Measurements from ENCODE around the gene ACOX3.

ACOX3 gene

DNA sequence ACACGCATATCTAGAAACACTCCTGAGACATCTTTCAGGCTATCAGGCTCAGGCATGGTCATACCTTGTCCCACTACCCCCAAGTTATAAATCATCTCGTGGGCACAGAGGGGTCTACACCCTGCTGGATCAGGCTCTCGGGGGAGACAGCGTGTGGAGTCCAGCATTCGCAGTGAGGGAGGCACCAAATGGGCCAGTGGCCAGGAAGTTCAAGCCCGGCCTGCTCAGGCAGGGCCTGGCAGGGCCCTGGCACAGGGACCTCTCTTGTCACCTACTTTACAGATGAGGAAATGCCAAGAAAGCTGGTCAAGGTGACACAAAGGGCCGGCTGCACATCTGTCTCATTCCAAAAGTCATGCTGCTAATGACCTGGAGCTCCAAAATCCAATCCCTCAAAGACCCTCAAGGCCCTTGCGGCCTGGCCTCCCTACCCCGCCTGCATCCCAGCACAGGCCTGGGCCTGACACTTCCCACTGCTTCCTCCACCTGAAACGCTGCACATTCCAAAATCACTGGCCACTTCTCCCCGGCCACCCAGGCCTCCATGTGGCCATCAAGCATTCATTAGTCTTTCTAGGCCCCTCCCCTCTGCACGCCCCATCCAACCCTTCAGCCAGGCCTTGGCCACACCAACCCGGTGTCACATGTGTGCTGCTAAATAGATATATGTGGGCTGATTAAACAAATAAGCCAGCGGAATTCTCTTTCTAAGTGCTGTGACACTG is 35.6 kb downstream of the ACOX3 start:
- no peak for DNase-seq (ENCODE audit: low spot score)

DNA sequence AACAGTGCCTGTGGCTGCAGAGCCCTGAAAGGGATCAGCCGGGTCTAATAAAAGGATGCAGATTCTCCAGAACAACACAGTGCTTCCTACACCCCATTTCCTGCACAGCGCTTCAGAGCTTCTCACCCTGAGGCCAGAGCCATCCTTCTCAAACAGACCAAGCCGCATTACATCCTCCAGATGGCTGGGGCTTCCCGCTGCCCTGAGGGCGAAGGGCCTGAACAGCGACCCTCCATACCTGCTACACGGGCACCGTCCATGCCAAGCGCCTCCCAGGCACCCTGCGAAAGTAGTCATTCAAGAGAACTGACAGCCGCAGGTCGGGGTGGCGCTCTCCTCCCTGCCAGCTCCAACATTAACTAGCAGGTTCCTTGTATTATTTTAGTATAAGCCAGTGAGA is 36.5 kb downstream of the ACOX3 start:
- DNase-seq (ENCODE audit: low spot score): no peak

DNA sequence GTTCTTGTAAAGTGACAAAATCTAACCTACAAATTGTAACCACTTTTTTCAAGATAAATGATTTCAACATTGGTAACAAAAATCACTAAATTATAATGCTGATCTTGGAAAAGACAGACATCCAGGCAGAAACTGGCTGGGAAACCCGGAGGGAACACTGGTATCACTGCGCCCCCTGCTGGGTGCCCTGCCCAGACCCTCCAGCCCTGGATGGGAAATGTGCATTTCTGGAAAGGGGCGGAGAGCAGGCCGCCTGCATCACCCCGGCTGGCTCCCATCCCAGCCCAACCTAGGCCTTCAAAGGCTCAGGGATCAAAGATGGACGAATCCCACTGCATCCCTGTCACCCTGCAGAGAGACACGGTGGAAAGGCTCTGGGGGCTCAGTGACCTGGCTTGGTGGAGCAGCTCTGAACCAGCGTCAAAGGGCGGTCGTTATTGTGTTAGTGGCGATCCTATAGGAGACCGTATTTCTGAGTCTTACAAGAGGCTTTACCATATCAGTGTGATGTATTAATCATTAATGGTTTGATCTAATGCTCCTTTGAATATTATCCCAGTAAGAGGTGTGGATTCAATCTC is 37.3 kb downstream of the ACOX3 start:
- DNase-seq (ENCODE audit: low spot score): peak; percentile 70

DNA sequence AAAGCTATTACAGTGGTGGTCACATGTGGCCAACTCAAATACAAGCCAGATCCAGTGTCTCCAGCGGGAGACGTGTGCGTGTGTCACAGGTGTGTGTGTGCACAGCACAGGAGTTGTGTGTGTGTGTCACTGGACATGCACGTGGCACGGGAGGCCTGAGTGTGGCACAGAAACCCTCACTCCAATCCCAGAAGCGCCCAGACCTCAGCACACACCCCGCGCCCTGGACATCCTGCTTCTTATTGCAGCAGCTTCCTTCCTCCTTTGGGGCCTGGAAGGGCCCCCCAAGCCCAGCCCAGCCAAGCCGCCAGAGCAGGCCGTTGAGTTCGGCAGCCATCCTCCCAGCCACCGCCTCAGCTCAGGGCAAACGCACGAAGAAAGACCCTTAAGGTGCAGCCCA is 37.9 kb downstream of the ACOX3 start:
- no peak for DNase-seq (ENCODE audit: low spot score)

DNA sequence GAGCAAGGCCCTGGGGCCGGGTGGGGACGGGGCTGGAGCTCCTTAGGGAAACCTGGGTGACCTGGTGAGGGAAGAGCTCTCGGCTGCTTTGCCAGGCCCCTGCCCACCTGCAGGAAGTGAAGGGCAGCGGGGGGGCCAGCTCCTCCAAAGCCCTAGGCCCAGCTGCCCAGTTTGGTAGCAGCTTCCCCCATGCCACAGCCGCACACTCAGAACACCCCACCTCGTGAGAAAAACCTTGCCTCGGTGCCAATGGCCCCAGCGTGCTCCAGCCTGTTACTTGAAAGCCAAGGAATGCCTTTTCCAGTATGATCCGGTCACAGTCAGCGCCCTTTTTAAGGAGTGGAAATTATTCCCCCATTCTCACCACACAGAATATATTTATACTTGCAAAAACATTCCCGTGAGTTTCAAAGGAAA is 38.3 kb downstream of the ACOX3 start:
- DNase-seq (ENCODE audit: low spot score): no peak

DNA sequence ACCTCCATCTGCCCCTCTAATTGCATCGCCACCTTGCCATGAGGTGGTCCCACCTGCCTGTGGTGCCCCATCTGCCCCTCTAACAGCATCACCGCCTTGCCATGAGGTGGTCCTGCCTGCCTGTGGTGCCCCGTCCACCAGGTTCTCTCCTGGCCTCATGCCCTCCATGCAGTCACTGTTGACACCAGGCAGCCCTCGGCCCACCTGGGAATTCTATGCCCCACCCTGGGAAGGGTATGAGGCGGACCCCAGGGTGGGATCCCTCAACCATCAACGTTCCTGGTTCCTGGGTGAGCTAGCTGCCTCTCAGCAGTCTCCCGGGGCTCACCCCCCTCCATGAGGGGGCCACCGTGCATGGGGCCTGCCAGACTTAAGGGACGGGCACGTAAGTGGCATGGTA is 38.9 kb downstream of the ACOX3 start:
- no peak for DNase-seq (ENCODE audit: low spot score)

DNA sequence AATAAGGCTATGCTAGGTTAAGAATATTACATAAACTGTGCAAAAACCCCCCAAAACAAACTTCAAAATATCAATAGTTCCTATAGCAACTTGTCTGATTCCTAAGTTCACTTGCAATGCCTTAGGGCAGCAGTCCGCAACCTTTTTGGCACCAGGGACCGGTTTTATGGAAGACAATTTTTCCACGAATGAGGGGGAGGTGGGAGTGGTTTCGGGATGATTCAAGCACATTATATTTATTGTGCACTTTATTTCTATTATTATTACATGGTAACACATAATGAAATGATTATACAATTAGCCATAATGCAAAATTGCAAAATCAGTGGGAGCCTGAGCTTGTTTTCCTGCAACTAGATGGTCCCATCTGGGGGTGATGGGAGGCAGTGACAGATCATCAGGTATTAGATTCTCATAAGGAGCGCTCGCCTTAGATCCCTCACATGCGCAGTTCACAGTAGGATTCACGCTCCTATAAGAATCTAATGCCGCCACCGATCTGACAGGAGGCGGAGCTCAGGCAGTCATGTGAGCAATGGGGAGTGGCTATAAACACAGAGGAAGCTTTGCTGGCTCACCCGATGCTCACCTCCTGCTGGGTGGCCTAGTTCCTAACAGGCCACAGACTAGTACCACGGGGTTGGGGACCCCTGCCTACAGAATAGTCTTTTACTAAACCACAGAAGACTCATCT is 39.7 kb downstream of the ACOX3 start:
- DNase-seq (ENCODE audit: low spot score): no peak

DNA sequence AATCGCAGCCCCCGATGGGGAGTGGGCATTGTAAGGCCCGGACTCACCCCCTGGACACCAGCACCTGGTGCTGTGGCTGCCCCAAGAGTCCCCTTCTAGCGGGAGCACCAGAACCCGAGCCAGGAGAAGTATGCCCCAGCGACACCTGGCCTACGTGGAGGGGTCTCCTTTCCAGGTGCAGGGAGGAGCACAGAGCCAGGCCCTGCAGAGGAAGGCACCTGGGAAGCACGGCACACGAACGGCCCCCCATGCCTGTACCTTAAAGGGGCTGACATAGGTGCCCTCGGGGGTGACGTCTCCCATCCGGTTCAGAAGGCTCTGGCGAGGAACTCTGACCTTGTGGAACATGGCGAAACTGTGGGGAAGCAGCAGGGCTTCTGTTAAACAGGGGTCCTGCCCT is 41.2 kb downstream of the ACOX3 start:
- no peak for DNase-seq (ENCODE audit: low spot score)

DNA sequence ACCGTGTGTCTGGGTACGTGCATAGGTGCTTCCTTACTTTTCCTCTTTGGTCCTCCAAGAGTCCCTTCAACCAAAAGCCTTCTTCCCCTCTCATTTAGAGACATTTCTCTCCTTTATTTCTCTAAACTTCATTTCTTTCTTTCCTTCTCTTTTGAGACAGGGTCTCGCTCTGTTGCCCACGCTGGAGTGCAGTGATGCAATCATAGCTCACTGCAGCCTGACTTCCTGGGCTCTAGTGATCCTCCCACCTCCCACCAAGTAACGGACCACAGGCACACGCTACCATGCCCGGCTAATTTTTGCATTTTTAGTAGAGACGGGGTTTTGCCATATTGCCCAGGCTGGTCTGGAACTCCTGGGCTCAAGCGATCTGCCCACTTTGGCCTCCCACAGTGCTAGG is 42.2 kb downstream of the ACOX3 start:
- DNase-seq (ENCODE audit: low spot score): no peak

DNA sequence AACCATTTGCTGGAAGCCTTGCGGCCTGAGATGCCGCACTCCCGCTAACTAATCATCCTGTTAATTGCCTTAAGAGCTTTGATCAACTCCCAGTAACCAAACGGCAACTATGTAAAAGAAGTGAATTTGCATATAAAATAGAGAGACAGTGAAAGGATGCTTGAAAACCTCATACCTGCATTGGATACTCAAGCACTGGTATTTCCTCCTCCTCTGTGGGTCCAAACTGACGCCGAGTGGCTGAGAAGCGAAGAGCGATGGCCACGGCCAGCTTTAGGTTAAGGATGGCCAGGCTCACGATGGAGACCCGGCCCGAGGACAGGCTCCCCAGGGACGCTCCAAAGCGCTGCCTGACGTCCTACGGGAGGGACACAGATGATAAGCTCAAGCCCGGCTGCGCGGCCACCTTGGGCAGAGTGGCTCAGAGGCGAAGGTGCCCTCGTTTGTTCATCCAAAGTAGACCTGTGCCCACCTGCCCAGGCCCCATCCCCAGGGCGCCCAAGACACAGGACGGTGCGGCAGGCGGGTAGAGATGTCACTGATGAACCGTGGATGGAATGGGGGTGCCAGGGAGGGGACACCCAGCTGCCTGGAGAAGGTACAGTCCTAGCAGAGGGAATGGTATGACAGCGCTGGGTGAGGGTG is 43.6 kb downstream of the ACOX3 start:
- no peak for DNase-seq (ENCODE audit: low spot score)

DNA sequence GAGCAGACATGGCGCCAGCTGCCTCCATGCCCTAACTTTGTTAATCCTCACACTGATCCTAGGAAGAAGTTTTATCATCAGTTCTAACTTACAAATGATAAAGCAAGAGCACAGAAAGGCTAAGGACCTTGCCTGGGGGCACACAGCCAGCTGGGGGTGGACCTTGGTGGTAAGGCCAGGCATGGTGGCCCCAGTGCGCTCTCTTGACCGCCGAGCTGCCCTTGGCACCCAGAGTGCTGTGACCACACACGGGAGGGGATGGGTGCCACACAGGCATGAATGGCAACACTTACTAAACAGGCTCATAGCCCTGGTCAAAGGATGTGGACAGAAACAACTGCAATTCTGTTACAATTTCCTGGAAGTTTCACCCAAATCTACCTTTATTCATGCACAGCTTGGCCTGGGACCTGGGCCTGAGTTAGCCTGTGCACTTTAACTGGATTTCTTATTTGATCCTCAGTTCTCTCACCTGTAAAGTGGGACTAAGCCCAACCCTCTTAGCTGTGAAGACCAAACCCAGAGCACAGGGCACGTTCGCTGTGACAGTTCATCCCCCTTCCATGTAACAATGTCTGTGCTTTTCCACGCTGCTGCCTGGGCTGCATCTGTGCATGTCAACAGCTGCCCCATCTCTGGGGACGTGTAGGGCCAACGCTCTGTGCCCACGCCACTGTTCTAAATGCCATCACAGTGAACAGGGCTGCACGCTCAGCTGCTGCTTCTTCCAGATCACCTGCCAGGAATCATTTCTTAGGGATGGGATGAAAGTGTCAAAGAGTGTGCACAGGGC is 44.8 kb downstream of the ACOX3 start:
- no peak for DNase-seq (ENCODE audit: low spot score)

DNA sequence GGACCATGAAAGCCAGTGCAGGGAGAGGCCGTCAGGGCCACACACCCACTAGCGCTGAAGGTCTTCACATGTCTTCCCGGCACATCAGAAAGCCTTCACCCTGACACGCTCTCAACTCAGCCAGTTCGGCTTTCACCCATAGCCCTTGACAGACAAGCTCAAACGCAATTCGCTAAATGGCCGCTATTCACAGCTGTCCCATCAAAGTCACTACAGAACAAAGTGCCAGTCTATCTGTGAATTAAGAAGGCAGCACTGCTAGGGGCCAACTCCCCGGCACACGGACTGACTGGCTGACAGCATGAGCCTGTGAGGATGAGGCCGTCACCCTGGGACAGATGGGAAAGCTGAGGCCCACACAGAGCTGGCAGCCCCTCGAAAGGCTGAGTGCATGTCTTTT is 45.7 kb downstream of the ACOX3 start:
- no peak for DNase-seq (ENCODE audit: low spot score)

DNA sequence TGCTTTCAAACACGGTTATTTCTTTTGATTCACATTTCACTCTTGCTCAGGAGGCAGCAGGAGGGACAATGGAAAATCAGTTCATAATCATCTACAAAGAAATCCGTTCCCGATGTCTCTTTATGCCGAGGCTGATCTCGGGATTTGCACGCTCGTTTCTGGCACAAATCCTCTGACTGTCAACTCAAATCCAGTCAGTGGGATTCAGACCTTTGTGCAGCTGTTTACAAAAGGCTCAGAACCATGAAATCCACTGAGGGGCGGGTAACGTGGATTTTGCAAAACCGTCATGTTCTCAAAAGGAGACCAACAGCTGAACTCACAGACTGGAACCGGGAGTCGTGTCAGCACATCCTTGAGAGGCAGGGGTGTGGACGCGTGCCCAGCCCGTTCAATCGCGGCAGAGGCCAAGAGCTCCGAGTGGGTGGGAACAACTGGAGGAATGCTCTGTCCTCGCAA is 46.4 kb downstream of the ACOX3 start:
- DNase-seq (ENCODE audit: low spot score): no peak

DNA sequence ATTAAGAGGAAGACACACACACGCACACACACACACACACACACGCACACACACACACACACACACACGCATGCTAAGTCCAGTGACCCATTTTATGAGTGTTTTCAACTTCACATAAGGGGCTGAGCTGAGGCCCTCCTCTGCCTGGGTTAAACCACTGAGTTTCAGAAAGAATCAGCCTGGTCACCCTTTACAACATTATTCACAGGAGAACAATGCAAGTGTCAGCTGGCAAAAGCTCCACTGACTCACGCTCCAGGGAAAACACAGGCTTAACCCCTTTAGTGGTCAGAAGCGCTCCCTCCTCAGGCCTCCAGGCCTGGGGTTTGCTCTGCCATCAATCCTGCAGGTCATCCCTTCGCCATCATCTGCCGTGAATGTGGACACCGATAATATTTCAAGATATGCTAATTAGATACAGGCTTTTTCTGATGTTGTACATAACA is 46.9 kb downstream of the ACOX3 start:
- no peak for DNase-seq (ENCODE audit: low spot score)

DNA sequence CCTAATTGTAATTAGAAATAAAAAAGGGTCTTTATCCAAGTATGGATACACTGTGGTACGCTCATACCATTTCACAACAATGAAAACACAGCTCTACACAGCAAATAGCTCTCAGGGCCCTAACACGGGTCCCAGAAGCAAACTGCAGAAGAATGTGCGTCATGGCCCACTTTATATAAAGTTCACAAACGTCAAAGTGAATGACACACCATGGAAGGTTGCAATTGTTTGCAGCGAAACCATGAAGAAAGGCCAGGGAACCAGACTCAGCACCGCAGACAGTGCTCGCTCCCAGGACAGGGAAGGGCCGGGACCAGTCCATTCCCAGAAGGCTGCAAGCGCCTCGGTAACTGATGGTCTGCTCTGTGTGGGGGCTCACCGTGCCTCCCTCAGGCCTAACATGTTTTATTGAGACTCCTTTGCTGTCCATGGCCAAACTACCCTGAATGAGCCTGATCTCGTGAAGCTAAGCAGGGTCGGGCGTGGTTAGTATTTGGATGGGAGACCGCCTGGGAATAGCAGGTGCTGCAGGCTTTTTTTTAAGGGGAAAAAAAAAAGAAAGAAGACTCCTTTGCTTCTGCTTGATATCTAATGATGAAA is 47.8 kb downstream of the ACOX3 start:
- no peak for DNase-seq (ENCODE audit: low spot score)

DNA sequence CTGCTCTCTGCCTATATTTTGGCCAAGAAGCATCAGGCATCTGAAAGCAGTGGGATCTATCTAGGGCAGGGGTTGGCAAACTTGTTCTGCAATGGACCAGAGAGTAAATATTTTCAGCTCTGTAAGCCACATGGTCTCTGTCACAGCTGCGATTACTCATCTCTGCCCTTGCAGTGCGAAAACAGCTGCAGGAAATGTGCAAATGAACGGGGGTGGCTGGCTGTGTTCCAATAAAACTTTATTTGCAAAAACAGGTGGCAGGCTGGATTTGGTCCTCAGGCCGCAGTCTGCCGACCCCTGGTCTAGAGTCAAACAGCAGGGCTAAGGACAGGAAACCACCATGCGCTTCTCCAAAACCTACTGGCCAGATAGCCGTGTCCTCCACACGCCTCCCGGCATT is 48.6 kb downstream of the ACOX3 start:
- no peak for DNase-seq (ENCODE audit: low spot score)

DNA sequence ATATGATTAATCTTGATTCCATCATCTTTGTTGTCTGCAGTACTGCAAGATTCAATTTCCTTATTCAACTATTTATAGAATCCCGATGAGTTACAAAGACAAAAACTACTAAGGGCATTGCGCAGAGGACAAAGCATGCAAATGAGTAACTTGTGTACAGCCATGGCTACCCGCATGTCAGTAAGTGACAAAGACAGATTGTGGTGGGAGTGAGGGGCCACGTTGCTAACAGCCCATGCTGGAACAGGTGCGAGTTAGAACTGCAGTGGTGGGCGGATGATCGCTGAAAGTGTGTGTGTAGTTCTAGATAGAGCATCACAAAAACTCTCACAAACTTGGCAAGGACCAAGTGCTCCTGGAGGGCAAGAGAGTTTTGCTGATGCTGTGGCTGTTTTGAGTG is 49.5 kb downstream of the ACOX3 start:
- DNase-seq (ENCODE audit: low spot score): no peak

DNA sequence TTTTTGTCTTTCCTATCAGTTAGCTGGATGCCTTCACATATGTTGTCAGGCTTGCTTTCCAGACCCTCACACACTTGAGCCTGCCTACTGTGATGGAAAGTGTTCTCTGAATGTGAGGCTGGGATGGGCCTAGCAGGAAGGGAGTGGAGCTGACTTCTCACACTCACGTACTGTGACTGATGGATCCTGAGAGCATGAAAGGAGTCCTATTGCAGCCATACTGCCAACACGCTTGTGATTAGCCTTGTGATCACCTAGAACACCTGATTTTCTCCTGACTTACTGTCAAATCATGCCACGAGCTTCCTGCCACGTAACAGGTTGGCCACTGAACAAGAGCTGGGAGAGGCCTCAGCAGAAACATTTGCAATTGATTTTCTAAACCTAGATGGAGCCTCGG is 49.9 kb downstream of the ACOX3 start:
- no peak for DNase-seq (ENCODE audit: low spot score)

DNA sequence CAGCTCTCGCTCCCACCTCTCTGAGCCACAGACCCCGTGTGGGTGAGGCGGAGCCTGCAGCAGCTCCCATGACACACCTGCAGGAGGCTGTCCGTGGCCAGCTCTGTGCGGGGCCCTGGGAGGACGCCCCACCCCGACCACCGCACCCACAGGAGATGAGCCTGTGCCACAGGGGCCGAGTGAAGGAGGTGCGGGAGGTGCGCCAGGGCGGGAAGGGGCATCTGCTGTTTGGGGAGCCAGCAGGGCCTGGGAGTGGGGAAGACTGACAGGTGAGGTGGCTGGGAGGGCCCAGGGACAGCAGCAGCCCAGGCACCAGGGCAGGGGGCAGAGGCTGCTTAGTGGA is 52.0 kb downstream of the ACOX3 start:
- DNase-seq (ENCODE audit: low spot score): no peak

DNA sequence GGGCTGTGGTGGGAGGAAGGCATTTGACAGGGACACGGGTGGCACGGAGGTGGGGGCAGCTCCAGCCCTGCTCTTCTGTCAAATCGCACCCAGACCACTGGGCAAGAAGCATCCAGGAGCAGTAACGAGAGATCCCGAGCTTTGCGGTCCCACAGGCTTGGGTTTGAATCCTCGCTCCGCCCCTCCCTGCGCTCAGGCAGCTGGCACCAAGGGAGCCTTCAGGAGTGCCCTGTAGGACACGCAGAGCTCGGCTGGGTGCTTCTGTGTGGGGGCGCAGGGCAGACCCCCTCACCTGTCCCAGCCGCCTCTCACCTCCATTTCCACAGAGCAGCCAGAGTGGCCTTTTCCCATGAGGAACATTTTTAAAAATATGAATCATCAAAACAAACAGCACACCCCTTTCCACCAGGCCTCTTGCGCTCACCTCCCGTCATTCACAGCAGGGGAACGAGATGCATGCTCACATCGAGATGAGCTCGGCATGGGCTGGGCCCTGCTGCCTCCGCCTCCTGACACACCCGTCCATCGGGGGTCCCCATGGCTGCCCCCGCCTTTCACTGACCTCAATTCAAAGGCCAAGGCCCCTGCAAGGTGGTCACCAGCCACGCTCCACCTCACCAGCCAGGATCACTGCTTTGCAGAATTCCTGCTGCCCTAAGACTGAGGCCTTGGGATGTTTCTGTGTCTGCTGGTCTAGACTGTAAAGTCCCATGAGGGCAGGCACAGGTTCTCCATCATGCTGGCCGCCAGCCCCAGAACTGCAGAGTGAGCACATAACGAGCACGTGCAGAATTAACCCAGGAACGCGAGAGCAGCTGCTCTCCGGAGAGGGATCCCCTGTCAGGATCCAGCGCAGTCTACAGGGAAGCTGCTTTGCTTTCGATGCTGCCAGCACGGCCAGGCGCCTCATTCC is 52.7 kb downstream of the ACOX3 start:
- DNase-seq (ENCODE audit: low spot score): no peak

DNA sequence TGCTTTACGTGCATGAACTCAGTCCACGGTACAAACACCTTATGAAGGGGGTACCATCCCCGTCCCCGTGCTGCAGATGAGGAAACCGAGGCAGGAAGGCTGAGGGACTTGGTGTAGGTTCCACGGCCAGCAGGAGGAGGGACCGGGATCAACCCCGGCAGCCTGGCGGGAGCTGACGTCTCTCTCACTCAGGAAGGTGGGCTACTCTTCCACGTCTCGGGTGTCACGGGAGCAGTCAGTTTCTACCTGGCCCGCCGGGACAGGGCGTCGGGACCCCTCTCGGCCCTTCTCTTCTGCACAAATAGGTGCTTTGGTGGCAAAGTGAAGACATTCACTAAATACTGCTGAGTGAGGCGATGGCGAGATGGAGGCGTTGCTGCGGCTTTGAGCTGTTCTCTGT is 53.3 kb downstream of the ACOX3 start:
- DNase-seq (ENCODE audit: low spot score): no peak
